ENCODE measurements around the gene PRKCQ. TPM values are rescaled to one million over a fixed set of nuclear protein-coding genes. Genes with fewer than 3 reads are reported as not detected.

The PRKCQ gene
- total RNA-seq, 1 donor, result under 0.01 TPM

DNA sequence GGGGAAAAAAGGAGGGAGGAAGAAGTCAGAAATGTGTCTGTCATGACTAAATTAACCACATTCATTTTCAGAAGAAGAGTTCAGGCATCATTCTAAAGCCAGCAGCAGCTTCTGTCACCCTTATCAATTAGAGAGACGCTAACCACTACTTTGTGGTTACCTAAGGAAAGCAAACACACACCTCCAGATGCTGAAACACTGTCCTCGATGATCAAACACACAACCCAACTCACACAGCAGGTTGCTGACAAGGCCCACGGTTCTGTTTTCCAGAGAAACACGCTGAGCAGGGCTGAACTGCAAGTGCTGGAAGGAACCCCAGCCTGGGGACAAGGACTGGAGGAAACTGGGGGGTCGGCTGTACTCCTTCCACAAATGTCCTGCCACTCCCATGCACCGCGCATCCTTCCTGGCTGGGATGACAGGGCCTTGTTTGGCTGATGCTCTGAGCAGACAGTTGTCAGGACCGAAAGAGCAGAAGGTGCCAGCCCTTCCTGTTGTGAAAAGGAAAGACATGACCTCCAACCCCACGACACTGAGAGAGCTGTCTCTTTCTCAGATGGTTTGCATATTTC is 36.6 kb downstream of the PRKCQ start:
- DNase-seq (ENCODE audit: low read depth), result no peak
- H3K4me3 ChIP-seq (ENCODE audit: low read depth, low read length), result no peak overlapping the region
- TF ChIP-seq, protein P1, sequence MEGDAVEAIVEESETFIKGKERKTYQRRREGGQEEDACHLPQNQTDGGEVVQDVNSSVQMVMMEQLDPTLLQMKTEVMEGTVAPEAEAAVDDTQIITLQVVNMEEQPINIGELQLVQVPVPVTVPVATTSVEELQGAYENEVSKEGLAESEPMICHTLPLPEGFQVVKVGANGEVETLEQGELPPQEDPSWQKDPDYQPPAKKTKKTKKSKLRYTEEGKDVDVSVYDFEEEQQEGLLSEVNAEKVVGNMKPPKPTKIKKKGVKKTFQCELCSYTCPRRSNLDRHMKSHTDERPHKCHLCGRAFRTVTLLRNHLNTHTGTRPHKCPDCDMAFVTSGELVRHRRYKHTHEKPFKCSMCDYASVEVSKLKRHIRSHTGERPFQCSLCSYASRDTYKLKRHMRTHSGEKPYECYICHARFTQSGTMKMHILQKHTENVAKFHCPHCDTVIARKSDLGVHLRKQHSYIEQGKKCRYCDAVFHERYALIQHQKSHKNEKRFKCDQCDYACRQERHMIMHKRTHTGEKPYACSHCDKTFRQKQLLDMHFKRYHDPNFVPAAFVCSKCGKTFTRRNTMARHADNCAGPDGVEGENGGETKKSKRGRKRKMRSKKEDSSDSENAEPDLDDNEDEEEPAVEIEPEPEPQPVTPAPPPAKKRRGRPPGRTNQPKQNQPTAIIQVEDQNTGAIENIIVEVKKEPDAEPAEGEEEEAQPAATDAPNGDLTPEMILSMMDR (IDR thresholded peaks at IDR 0.05; ENCODE audit: insufficient read depth, low read depth, low read length), result no peak

DNA sequence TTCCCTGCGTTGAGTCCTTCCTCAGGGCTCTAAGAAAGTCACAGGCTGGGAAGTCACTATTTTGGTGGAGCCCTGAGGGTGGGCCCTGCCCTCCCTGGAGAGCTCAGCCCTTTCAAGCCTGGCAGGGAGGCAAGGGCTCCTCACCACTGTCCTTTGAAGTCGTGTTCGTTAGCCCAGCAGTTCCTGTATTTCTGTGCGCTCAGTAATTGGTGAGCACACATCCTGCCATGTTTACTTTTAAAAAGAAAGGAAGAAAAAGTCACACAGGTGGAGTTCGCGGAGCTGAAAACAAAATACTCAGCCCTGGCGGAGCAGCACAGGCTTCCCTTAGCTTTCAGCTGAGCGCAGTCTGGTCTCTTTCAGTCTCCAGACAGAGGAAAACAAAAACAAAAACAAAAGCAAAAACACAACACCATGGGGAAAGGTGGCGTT is 37.1 kb downstream of the PRKCQ start:
- TF ChIP-seq, protein P1 (IDR thresholded peaks at IDR 0.05; ENCODE audit: insufficient read depth, low read depth, low read length), result no peak
- DNase-seq (ENCODE audit: low read depth), result no peak
- H3K4me3 ChIP-seq (ENCODE audit: low read depth, low read length), result no peak overlapping the region

DNA sequence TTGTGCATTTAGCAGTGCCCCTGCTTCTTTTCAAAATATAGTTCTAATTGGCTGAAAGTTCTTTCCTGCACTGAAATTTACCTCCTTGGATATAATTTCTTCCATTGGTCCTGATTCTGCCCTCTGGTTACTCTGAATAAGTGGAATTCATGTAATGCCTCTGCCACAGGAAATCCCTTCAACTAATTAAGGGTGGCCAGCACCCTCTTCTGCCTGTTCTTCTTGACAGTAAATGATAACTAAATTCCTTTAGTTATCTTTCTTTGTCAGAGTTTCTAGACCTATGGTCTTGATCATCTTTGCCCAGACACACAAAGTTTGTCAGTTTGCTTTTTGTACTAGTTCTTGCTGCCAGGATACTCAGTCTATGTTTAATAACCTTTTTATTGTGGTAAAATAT is 40.2 kb downstream of the PRKCQ start:
- no peak for DNase-seq (ENCODE audit: low read depth)
- H3K4me3 ChIP-seq (ENCODE audit: low read depth, low read length), result no peak overlapping the region
- TF ChIP-seq, protein P1 (IDR thresholded peaks at IDR 0.05; ENCODE audit: insufficient read depth, low read depth, low read length), result no peak

DNA sequence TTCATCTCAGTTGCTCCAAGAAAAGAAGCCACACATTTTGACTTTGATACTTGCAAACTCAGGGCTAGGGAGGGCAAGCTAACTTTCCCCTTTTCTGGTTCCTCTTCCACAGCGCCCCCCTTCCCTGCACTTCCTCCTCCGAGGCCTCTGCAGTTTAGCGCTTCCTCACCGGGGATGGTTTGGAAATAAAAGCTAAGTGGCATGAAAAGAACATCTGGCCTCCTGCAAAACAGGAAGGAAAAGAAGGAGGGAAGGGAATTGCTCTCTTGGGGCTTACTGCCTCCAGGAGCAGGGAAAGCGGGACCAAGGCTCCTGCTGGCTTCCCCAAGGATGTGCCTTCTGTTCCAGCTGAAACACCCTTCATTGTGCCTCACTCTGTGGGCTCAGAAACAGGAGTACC is 42.3 kb downstream of the PRKCQ start:
- TF ChIP-seq, protein P1 (IDR thresholded peaks at IDR 0.05; ENCODE audit: insufficient read depth, low read depth, low read length), result no peak
- DNase-seq (ENCODE audit: low read depth), result no peak
- H3K4me3 ChIP-seq (ENCODE audit: low read depth, low read length), result no peak overlapping the region

DNA sequence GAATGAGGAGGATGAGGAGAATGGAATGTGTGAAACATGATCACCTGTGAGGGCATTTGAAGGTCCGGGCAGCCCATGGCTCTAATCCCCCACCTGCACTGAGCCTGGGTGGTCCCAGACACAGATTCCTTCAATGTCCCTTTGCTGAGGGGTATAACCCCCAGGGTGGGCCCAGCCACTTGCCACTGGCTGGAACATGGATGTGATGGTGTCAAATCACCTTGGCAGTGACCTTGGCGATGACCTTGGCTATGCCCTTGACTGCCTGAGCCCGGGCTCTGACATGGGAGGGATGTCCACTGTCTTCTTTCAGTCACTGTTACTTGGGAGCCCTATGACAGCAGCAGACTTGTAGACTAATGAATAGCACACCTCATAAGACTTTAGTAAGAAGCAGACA is 44.0 kb downstream of the PRKCQ start:
- TF ChIP-seq, protein P1 (IDR thresholded peaks at IDR 0.05; ENCODE audit: insufficient read depth, low read depth, low read length), result no peak
- no peak overlapping the region for H3K4me3 ChIP-seq (ENCODE audit: low read depth, low read length)
- DNase-seq (ENCODE audit: low read depth), result no peak

DNA sequence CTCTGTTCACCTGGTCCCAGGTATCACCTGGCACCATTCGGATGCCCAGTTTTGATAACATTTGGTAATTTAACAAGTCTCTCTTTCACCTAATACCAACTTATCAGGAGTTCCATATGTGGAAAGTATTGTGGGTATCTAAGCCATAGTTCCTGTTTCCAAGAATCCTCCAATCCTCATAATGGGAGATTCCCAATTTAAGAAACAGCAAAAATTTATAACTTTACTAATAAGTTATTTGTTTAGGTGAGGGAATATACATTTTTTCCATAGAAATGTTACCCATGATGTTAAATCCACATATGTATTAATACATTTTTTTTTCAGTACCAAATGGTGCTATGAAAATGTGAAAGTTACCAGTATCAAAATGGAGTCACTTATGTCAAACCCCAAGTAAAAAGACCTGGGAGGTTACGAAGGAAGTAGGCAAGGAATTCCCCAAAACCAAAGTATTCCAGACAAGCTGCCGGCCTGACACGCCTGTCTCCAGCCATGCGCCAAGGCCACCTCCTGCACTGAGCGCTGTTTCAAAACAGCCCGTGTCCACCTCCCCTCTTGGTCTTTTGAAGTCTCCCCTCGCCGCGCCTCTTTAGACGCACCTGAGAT is 44.8 kb downstream of the PRKCQ start:
- TF ChIP-seq, protein P1 (IDR thresholded peaks at IDR 0.05; ENCODE audit: insufficient read depth, low read depth, low read length), result no peak

DNA sequence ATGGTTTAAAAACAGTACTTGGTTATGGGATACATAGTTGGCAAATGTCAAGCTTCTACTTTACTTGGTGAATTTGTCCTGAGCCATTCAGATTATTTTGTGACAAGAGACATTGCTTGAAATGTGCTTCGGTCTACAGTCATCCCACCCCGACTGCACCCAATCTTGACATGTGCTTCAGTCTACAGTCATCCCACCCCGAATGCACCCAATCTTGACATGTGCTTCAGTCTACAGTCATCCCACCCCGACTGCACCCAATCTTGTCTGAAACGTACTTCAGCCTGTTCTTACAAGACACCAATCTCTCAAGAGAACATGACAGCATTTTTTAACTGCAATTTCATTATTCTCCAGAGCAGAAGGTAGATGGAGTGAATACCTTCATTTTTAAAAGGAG is 47.8 kb downstream of the PRKCQ start:
- TF ChIP-seq, protein P1 (IDR thresholded peaks at IDR 0.05; ENCODE audit: insufficient read depth, low read depth, low read length), result no peak
- no peak overlapping the region for H3K4me3 ChIP-seq (ENCODE audit: low read depth, low read length)
- DNase-seq (ENCODE audit: low read depth), result no peak

More for the DNA sequence above, 44.8 kb downstream of the PRKCQ start:
- no peak for DNase-seq (ENCODE audit: low read depth)
- no peak overlapping the region for H3K4me3 ChIP-seq (ENCODE audit: low read depth, low read length)
